NCI-H345 treated with DMSO at 0.1 percent for 48 hours (cell line): ENCODE data around the gene FOXL1.

Source experiments
- DNase-seq: peaks from one replicate; lab custom pipeline; 2025; ENCODE audit not compliant: unreplicated experiment; lab: John Stamatoyannopoulos, UW

Gene FOXL1

DNA sequence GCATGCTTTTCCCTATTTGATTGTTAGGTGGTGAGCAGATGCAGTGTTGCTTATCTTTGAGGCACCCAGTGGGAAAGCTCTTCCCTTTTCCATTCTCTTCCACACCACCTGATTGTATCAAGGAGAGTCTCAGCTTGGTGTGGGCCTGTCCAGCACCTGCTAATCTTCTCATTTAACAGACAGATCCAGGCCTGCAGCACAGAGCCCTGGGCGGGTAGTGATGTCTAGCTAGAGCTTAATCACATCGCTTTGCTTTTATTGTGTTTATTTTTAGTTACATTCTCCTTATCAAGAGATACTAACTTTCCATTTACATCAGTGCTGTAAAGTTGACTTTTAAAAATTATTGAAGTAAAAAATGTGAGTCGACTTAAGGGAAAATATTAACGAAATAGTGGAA lies 24.2 kb downstream of the FOXL1 start:
- DNase-seq = no peak

DNA sequence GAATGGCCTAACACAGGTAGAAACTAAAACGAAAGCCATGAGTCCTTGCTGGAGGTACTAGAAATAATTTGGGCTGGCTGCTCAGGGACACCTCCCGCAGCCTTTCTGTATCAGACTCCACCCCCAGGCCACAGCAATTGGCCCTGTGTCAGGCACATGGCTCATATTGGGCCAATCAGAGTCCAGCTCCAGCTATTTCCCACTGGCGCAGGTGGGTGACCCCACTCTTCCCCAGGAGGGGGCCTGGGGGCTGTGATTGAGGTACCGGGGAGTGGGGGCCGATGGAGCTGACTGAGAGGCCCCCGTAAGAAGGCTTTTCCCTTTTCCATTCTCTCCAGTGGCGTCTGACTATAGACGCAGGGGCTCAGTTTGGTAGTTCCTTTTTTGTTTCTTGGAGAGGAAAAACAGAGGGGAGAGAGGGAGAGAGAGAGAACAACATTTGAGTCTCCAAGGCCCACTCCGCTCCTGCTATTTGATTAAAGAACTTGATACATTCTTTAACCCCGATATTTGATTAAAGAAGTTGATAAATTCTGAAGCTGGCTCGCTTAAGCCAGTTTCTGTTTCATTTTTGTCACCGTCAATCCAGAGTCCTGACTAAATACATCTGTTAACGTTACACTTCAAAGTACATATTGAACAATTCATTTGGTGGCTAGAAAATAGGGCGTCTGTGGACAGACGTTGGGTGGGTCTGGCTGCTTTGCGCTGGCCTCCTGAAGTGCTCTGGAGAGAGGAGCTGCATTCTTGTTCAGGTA lies 26.3 kb downstream of the FOXL1 start:
- DNase-seq = no peak

- DNase-seq = no peak
These were observed 27.6 kb downstream of the FOXL1 start for GRCh38 chr16:86605950-86606349.

GRCh38 chr16:86608301-86608747 lies 30.0 kb downstream of the FOXL1 start:
- DNase-seq = no peak

GRCh38 chr16:86609115-86609514 lies 30.8 kb downstream of the FOXL1 start:
- DNase-seq = no peak

DNA sequence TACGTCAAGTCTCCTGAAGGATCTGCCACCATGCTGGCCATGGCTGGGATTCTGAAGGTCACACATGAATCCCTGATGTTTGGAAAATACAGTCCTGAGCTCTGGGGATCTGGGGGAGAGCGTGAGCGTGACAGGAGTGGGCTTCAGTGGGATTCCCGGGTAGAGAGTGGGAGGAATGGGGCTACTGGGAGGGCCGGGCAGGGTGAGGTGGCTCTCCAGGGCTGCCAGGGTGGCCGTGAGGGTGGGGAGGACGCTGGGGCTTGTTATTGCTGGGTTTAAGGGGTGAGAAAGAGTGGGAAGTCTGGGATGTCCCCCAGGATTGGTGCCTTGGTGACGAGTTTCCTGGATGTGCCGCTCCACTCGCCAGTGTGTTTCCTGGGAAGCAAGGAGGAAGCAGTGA lies 31.3 kb downstream of the FOXL1 start:
- no peak for DNase-seq

DNA sequence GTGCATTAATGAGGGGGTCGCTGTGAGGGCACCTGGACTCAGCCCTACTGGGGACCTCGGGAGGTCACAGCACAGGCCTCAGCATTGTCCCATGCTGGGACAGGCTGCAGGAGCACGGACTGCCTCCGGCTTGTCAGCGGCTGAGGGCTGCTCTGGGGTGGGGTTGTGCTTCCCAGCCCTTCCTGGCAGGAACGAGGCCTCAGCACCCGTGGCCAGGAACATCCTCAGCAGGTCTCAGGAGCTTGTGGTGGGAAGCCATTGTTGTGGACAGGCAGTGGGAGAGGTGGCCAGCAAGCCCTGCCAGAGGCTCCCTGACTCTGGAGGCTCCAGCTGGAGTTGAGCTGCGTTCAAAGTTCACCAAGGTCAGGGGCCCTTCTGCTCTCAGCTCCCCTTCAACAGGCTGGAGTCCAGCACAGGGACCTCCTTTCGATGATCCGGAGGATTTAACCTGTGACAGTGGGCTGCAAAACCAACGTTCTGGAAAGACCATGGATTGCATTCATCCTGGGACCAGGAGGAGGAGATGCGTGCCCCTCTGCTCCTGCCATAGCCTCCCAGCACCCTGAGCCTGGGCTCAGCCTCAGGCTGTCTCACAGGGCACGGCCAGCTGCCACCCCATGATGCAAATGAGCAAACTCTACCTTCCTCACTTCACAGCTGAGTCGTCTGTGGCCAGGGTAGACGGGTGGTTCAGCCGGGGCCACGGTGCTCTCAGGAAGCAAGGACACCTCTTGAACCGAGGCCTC lies 32.6 kb downstream of the FOXL1 start:
- DNase-seq = no peak

DNA sequence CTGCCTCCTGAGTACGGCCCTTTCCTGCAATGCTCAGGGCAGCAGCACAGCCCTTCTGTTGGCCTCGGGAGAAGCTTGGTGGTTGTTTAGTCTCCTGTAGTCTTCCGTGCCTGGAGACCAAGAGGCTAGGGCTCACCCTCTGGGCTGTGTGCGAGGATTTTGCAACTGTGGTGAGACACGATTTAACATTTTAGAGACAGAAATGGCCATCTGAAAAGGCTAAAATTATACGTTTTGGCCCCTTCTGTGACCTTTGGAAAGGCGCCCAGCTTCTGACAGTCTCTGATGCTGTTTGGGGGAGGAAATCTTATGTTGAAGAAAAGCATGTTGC lies 33.1 kb downstream of the FOXL1 start:
- no peak for DNase-seq

DNA sequence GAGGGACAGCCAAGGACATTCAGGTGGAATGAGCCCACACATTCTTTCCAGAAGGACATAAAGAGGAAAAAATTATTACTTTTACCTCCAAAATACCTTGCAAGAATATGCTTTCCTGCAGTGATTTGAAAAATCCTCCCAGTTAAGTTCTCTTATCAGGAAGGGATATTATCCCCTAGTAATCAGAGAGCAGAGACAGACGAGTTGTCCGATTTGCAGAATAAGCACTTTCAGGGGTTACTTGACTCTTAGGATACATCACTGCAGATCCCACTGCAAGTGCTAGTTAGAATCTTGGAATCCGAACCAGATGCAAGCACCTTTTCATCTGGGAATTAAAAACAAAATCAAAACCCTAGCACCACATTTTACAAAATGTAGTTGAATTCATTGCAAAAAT lies 33.6 kb downstream of the FOXL1 start:
- no peak for DNase-seq

DNA sequence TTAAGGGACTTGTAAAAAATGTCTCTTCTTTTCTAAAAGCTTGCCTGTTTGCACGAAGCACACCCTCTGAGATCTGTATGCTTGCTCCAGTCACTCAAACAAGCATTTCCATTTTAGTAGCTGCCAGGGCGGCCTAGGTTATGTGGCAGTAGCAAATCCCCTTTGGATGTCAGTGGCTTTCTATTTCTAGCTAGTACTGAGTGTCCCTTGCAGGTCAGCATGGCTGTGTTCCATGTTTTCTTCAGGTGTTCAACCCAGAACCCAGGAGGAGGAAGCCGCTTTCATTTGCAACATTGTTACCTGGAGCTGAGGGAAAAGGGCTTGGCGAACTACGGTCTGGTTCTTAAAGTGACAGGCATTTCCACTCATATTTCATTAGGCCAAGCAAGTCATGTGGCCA lies 36.4 kb downstream of the FOXL1 start:
- no peak for DNase-seq

GRCh38 chr16:86616906-86617305 lies 38.6 kb downstream of the FOXL1 start:
- DNase-seq = no peak

GRCh38 chr16:86618431-86619238 lies 40.3 kb downstream of the FOXL1 start:
- DNase-seq = no peak

DNA sequence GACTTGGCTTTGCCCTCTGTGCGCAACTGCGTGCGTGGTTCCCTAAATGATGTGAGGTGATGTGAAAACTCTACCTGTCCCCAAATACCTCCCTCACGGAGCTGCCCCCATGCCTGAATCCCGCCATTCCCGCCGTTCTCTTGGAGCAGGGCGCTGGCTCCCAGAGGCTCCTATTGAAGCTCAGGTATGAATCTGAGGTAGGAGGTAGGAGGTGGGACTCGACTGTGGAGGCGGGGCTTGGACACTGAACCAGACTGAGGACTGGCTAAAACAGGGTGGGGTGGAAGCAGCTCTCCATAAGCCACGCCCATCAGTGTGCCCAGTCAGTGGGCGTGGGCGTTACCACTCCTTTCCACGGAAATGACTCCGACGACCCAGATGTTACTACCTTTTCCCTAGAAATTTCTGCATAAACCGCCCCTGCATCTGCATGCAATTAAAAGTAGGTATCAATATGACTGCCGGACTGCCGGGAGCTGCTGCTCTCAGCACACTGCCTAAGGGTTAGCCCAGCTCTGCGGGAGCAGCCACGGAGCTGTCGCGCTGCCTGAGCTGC lies 41.0 kb downstream of the FOXL1 start:
- no peak for DNase-seq

DNA sequence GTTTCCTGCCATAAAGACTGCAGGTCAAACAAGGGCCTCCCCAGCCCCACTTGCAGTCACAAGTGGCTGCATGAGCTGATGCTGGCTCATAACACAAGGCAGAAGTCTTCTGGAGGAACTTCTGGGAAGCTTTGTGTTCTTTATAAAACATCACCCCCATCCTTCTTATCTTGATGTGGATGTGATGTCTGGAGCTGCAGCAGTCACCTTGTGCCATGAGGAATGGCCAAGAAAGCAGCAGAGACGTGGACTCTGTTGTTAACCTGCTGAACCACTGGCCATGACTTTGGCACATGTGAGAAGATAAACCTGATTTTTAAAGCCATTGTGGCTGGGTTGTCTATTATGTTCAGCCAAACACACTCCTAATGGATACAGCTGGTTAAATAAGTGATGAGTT lies 41.8 kb downstream of the FOXL1 start:
- DNase-seq = no peak

DNA sequence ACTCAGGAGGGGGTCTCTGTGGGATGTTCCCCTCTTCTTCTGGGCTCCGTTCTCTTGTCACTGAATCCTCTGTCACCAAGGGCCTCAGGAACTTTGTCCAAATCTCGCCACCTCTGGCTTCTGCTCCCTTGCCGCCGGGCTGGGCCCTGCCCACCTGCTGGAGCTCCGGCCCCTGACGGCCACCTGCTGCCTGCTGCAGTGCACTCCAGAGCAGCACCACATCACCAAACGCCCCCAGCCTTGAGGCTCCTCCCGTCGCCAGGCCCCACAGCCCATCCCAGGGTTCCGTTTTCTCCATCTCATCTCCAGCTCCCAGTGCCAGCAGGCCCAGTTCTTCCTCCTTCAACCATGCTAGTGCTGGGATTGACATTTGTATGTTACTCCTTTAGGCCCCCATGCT lies 43.6 kb downstream of the FOXL1 start:
- no peak for DNase-seq

GRCh38 chr16:86622700-86623615 lies 44.6 kb downstream of the FOXL1 start:
- no peak for DNase-seq

- DNase-seq = no peak
These were observed 46.7 kb downstream of the FOXL1 start for GRCh38 chr16:86625029-86625428.

DNA sequence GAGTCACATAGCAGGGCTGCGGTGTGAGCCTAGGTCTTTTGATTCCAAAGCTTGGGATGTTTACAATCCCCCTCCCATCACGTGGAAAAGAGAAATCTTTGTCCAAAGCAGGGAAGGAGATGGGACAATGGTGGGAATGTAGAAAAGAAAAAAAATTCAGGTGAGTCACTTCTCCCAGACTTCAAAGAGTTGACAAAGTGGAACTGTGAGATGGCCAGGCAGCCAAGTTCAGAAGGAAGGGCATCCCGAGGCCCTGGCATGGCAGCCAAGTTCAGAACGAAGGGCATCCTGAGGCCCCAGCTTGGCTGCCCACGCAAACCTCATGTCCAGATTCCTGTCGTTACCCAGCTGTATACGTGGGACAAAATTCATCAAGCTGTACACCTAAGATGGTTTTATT lies 47.5 kb downstream of the FOXL1 start:
- no peak for DNase-seq

DNA sequence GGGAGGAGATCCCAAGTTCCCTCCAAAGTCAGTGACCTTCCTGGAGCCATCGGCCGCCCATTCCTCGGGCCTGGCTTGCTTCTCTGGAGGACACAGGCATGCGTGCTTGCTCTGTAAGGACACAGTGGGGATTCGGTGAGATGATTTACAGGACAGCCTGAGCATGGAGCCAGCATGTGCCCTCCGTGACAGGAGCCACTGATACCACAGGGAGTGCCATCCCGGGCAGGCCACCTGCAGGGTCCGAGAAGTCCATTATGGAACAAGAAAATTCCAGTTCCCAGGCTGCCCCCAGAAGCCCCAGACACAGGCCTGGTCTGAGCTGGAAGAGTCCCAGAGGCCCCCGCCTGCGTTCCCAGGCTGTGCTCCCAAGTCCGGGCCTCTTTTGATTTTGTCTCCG lies 47.9 kb downstream of the FOXL1 start:
- no peak for DNase-seq

DNA sequence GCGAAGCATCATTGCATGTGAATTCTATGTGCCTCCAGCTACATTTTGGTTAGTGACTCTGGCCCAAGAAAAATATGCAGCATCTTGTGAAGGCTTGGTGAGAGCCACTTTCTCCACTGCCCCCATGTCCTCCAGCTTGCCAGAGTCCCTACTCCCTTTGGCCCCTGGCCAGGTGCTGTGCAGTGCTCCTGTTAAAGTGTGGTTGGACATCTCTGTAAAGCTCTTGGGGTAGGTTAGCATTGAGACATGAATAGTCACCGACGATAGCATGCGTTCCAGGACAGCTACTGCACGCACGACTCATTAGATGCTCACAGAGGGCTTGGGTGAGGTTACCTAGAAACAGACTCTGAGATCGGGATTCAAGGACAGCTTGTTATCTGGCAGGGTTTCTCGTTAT lies 48.6 kb downstream of the FOXL1 start:
- DNase-seq = no peak

- no peak for DNase-seq
These were observed 50.3 kb downstream of the FOXL1 start for GRCh38 chr16:86628614-86629013.
